Measurements from ENCODE around the gene GRIK4.

- 0 out of 2 replicates have a peak, but pooled peaks have one; percentile 10 for TF ChIP-seq CTCF (conservative IDR thresholded peaks at IDR 0.05; ENCODE audit: low read depth, low read length)
- TF ChIP-seq EZH2 (IDR thresholded peaks at IDR 0.05; ENCODE audit: low read length, unreplicated experiment): no peak
- TF ChIP-seq EZH2phosphoT487 (IDR thresholded peaks at IDR 0.05; ENCODE audit: borderline replicate concordance, low read length): no peak
These were observed 324.2 kb downstream of the GRIK4 start for GRCh38 chr11:120835601-120836228.

Data from PC-3 (cell line).